Neuronal stem cell (in vitro differentiated cells): ENCODE data around the gene VPREB1.

ENCODE experiments used
- DNase-seq: peaks from one replicate; pipeline ENCODE4 v3.0.0-alpha.2; 2013; ENCODE audit warnings: low spot score
- H2AFZ ChIP-seq: one replicate; pipeline ENCODE4 v1.6.1; 2013; ENCODE audit warnings: mild to moderate bottlenecking, low read length, inconsistent platforms
- H2AK5ac ChIP-seq: 2 replicates; pipeline ENCODE4 v1.6.1; 2013; ENCODE audit warnings: low read depth, mild to moderate bottlenecking, inconsistent platforms, low read length, moderate library complexity, mixed read lengths
- H2BK120ac ChIP-seq: 2 replicates; pipeline ENCODE4 v1.6.1; 2013; ENCODE audit warnings: low read depth, mild to moderate bottlenecking, inconsistent platforms, low read length, moderate library complexity, mixed read lengths
- H2BK12ac ChIP-seq: one replicate; pipeline ENCODE4 v1.6.1; 2013; ENCODE audit warnings: low read length, inconsistent platforms
- H2BK15ac ChIP-seq: 2 replicates; pipeline ENCODE4 v1.6.1; 2013; ENCODE audit warnings: mild to moderate bottlenecking, low read length, inconsistent platforms, mixed read lengths
- H2BK5ac ChIP-seq: one replicate; pipeline ENCODE4 v1.6.1; 2013; ENCODE audit warnings: inconsistent platforms, mild to moderate bottlenecking, low read length, moderate library complexity
- H3K14ac ChIP-seq: one replicate; pipeline ENCODE4 v1.6.1; 2013; ENCODE audit warnings: low read length, inconsistent platforms
- H3K18ac ChIP-seq: 2 replicates; pipeline ENCODE4 v1.6.1; 2013; ENCODE audit warnings: low read length, inconsistent platforms
- H3K23ac ChIP-seq: 2 replicates; pipeline ENCODE4 v1.6.1; 2013; ENCODE audit warnings: low read depth, mild to moderate bottlenecking, mixed read lengths, low read length, inconsistent platforms; ENCODE audit not compliant: poor library complexity
- H3K27ac ChIP-seq: replicated peaks from 3 replicates; pipeline ENCODE4 v1.5.1; 2013; ENCODE audit warnings: low read length, inconsistent platforms
- H3K27me3 ChIP-seq, 3 experiments: 2 replicates each; pipeline ENCODE4 v1.6.1; 2013; ENCODE audit warnings: low read length in 3 of 3, mild to moderate bottlenecking in 2 of 3, inconsistent platforms in 1 of 3, low read depth in 1 of 3, mixed read lengths in 1 of 3, moderate library complexity in 1 of 3; ENCODE audit not compliant: control insufficient read depth in 3 of 3, insufficient read depth in 3 of 3
- H3K36me3 ChIP-seq, 2 donors: replicated peaks in 1 of 2; 2 replicates each; pipeline ENCODE4 v1.6.1; 2013; ENCODE audit warnings: low read length in 2 of 2; ENCODE audit not compliant: control insufficient read depth in 2 of 2, insufficient read depth in 2 of 2
- H3K4ac ChIP-seq: 2 replicates; pipeline ENCODE4 v1.6.1; 2013; ENCODE audit warnings: inconsistent platforms, mild to moderate bottlenecking, low read length, moderate library complexity
- H3K4me1 ChIP-seq, 2 donors: 1 replicate in 1 of 2; 2 replicates in 1 of 2; pipeline ENCODE4 v1.6.1; 2013; ENCODE audit warnings: low read length in 2 of 2, low read depth in 1 of 2; ENCODE audit not compliant: control insufficient read depth in 2 of 2, insufficient read depth in 1 of 2
- H3K4me2 ChIP-seq: one replicate; pipeline ENCODE4 v1.6.1; 2013; ENCODE audit warnings: mild to moderate bottlenecking, low read length, inconsistent platforms; ENCODE audit not compliant: insufficient read depth, poor library complexity, severe bottlenecking
- H3K4me3 ChIP-seq, 2 donors: 2 replicates each; pipeline ENCODE4 v1.5.1; 2013; ENCODE audit warnings: low read length in 2 of 2, mild to moderate bottlenecking in 2 of 2, inconsistent platforms in 1 of 2, moderate library complexity in 1 of 2
- H3K79me1 ChIP-seq: one replicate; pipeline ENCODE4 v1.6.1; 2013; ENCODE audit warnings: low read depth, mild to moderate bottlenecking, inconsistent platforms, low read length, moderate library complexity
- H3K9ac ChIP-seq: one replicate; pipeline ENCODE4 v1.6.1; 2013; ENCODE audit warnings: mild to moderate bottlenecking, low read depth, low read length, inconsistent platforms; ENCODE audit not compliant: poor library complexity
- H3K9me3 ChIP-seq, 2 donors: replicated peaks in 1 of 2; 2 replicates each; pipeline versions ENCODE3 to v1.6.1; 2013; ENCODE audit warnings: low read length in 2 of 2, mild to moderate bottlenecking in 2 of 2, inconsistent platforms in 1 of 2, low read depth in 1 of 2, mixed read lengths in 1 of 2, moderate library complexity in 1 of 2; ENCODE audit not compliant: control insufficient read depth in 2 of 2, insufficient read depth in 1 of 2
- H4K8ac ChIP-seq: one replicate; pipeline ENCODE4 v1.6.1; 2013; ENCODE audit warnings: low read depth, mild to moderate bottlenecking, inconsistent platforms, low read length, moderate library complexity
- H4K91ac ChIP-seq: one replicate; pipeline ENCODE4 v1.6.1; 2013; ENCODE audit warnings: low read length, low read depth, mild to moderate bottlenecking, inconsistent platforms; ENCODE audit not compliant: poor library complexity
- WGBS, 2 donors: extraction: QIAGEN DNeasy Blood & Tissue Kit; methylation state at CpG; one replicate each; pipeline ENCODE4 v1.1.7; 2013; ENCODE audit warnings: missing lambda C conversion rate in 2 of 2, mixed read lengths in 1 of 2; ENCODE audit not compliant: insufficient read length in 2 of 2, insufficient replicate concordance in 1 of 2; ENCODE audit errors: extremely low coverage in 2 of 2; 5-methylcytosine and 5-hydroxymethylcytosine counted together

The VPREB1 gene

DNA sequence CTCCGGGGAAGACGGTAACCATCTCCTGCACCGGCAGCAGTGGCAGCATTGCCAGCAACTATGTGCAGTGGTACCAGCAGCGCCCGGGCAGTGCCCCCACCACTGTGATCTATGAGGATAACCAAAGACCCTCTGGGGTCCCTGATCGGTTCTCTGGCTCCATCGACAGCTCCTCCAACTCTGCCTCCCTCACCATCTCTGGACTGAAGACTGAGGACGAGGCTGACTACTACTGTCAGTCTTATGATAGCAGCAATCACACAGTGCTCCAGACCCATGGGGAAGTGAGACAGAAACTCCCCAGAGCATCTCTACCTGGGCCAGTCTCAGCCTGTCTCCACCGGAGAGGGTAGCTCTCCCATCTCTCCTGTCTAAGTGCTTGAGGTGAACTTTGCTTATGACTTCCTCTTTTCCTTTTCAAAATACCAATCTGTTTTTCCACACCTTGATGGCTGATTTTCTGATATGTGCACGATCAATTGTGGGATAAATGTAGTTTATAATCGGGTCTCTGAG is 48.5 kb upstream of the VPREB1 start:
- H3K27ac ChIP-seq, result no peak overlapping the region
- peaks cover 4 to 45% (median 27%) of the 10 kb centered on the region in 3 experiments for H3K27me3 ChIP-seq
- no peak overlapping the region for H3K9ac ChIP-seq

GRCh38 chr22:22196833-22197477 is 47.6 kb upstream of the VPREB1 start:
- no peak for DNase-seq
- no peaks in the 10 kb centered on the region for H3K79me1 ChIP-seq
- no peak overlapping the region for H3K4ac ChIP-seq
- H3K4me2 ChIP-seq, result no peak overlapping the region
- WGBS, 2 donors, result no CpG with 5 or more reads among the region's 5 CpGs
- no peak overlapping the region for H2BK12ac ChIP-seq
- no peak overlapping the region for H3K14ac ChIP-seq
- no peak overlapping the region for H3K4me3 ChIP-seq
- H4K91ac ChIP-seq, result no peak overlapping the region
- H3K23ac ChIP-seq, result no peak overlapping the region
- no peak overlapping the region for H2BK120ac ChIP-seq
- no peak overlapping the region for H3K9ac ChIP-seq
- no peak overlapping the region for H3K27ac ChIP-seq
- H2AFZ ChIP-seq, result no peak overlapping the region
- no peaks in the 10 kb centered on the region for H3K36me3 ChIP-seq
- H2AK5ac ChIP-seq, result no peak overlapping the region
- no peak overlapping the region for H2BK5ac ChIP-seq
- no peak overlapping the region for H4K8ac ChIP-seq
- H2BK15ac ChIP-seq, result no peak overlapping the region
- peaks cover 0 to 4% of the 10 kb centered on the region in 2 donors for H3K4me1 ChIP-seq
- peaks cover 4 to 49% (median 34%) of the 10 kb centered on the region in 3 experiments for H3K27me3 ChIP-seq
- H3K9me3 ChIP-seq, result no peaks in the 10 kb centered on the region
- H3K18ac ChIP-seq, result no peak overlapping the region

More for the DNA sequence above, 48.5 kb upstream of the VPREB1 start:
- no peak overlapping the region for H4K8ac ChIP-seq
- H2AFZ ChIP-seq, result no peak overlapping the region
- H2BK15ac ChIP-seq, result no peak overlapping the region
- H3K4ac ChIP-seq, result no peak overlapping the region
- H3K4me1 ChIP-seq, result peaks cover 0 to 4% of the 10 kb centered on the region in 2 donors
- H2AK5ac ChIP-seq, result no peak overlapping the region
- H3K18ac ChIP-seq, result no peak overlapping the region
- peak overlapping the region; percentile 5 for H3K23ac ChIP-seq
- no peaks in the 10 kb centered on the region for H3K9me3 ChIP-seq
- H2BK120ac ChIP-seq, result no peak overlapping the region
- no peak overlapping the region for H3K4me3 ChIP-seq
- DNase-seq, result no peak
- no peaks in the 10 kb centered on the region for H3K36me3 ChIP-seq
- no CpG with 5 or more reads among the region's 11 CpGs for WGBS, 2 donors
- H3K79me1 ChIP-seq, result no peaks in the 10 kb centered on the region
- H4K91ac ChIP-seq, result no peak overlapping the region
- no peak overlapping the region for H3K4me2 ChIP-seq
- no peak overlapping the region for H2BK12ac ChIP-seq
- no peak overlapping the region for H3K14ac ChIP-seq
- H2BK5ac ChIP-seq, result no peak overlapping the region

DNA sequence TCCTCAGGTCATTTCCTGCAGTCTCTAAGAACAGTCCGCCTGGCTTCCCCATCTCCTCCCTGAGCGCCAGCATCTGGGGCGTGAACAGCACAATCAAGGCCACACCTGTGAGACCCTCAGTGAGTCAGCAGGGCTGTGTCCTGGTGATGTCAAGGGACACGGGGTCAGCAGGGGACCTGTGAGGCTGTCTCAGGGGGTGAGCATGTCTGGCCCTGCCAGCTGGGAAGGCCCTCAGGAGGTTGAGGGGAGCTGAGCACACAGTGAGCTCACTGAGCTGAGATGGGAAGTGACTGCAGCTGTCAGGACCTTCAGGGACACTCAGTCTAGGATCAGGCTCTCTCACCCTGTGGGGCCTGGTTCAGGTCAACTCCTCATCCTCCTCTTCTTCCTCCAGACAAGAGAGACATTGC is 46.6 kb upstream of the VPREB1 start:
- H3K4me2 ChIP-seq, result no peak overlapping the region
- H2BK120ac ChIP-seq, result no peak overlapping the region
- peaks cover 4 to 50% (median 35%) of the 10 kb centered on the region in 3 experiments for H3K27me3 ChIP-seq
- H2BK15ac ChIP-seq, result no peak overlapping the region
- H3K14ac ChIP-seq, result no peak overlapping the region
- no peak overlapping the region for H2BK12ac ChIP-seq
- H3K9me3 ChIP-seq, result no peaks in the 10 kb centered on the region
- no peak overlapping the region for H3K9ac ChIP-seq
- H3K79me1 ChIP-seq, result no peaks in the 10 kb centered on the region
- no peak overlapping the region for H3K27ac ChIP-seq
- no peak overlapping the region for H4K91ac ChIP-seq
- peak overlapping the region; percentile 30 for H2AK5ac ChIP-seq
- WGBS, 2 donors, result no CpG with 5 or more reads among the region's 4 CpGs
- no peak for DNase-seq
- no peak overlapping the region for H4K8ac ChIP-seq
- H3K4me1 ChIP-seq, result peaks cover 0 to 4% of the 10 kb centered on the region in 2 donors
- no peak overlapping the region for H3K23ac ChIP-seq
- no peak overlapping the region for H3K18ac ChIP-seq
- H3K36me3 ChIP-seq, result no peaks in the 10 kb centered on the region
- H3K4ac ChIP-seq, result no peak overlapping the region
- H2AFZ ChIP-seq, result no peak overlapping the region
- H2BK5ac ChIP-seq, result no peak overlapping the region
- no peak overlapping the region for H3K4me3 ChIP-seq

DNA sequence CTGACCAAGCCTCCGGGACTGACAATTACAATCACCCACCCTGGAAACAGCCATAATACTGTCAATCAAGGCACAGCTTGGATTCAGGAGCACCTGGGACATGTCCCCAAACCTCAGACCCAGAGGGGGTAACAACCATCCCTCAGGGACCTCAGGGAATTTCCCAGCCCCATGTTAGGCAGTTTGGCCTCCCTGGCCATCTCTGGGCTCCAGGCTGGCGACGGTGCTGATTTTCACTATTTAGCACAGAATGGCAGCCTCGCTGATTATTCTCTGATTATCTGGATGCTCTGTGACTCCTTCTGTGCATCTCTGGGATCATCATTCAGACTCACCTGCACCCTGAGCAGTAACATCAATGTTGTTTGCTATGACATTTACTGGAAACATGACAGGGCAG is 45.8 kb upstream of the VPREB1 start:
- H3K27me3 ChIP-seq, result peaks cover 4 to 58% (median 42%) of the 10 kb centered on the region in 3 experiments
- no peak overlapping the region for H2BK120ac ChIP-seq
- H3K36me3 ChIP-seq, result no peaks in the 10 kb centered on the region
- no peak overlapping the region for H3K4me3 ChIP-seq
- H2AK5ac ChIP-seq, result no peak overlapping the region
- no peak overlapping the region for H3K27ac ChIP-seq
- no peak overlapping the region for H2AFZ ChIP-seq
- no peak overlapping the region for H4K91ac ChIP-seq
- no peak overlapping the region for H3K18ac ChIP-seq
- H3K9me3 ChIP-seq, result no peaks in the 10 kb centered on the region
- H3K4me1 ChIP-seq, result peaks cover 0 to 4% of the 10 kb centered on the region in 2 donors
- H3K4ac ChIP-seq, result no peak overlapping the region
- DNase-seq, result no peak
- H3K4me2 ChIP-seq, result no peak overlapping the region
- no peaks in the 10 kb centered on the region for H3K79me1 ChIP-seq
- no peak overlapping the region for H4K8ac ChIP-seq
- H3K23ac ChIP-seq, result no peak overlapping the region
- no peak overlapping the region for H3K14ac ChIP-seq
- H2BK5ac ChIP-seq, result no peak overlapping the region
- no peak overlapping the region for H3K9ac ChIP-seq
- H2BK15ac ChIP-seq, result no peak overlapping the region
- H2BK12ac ChIP-seq, result no peak overlapping the region
- no CpG with 5 or more reads among the region's 4 CpGs for WGBS, 2 donors
